ENCODE measurements around the gene ARMC9. TPM values are rescaled to one million over a fixed set of nuclear protein-coding genes. Genes with fewer than 3 reads are reported as not detected.

ARMC9 gene
- total RNA-seq, 1 donor = 0.73 TPM

DNA sequence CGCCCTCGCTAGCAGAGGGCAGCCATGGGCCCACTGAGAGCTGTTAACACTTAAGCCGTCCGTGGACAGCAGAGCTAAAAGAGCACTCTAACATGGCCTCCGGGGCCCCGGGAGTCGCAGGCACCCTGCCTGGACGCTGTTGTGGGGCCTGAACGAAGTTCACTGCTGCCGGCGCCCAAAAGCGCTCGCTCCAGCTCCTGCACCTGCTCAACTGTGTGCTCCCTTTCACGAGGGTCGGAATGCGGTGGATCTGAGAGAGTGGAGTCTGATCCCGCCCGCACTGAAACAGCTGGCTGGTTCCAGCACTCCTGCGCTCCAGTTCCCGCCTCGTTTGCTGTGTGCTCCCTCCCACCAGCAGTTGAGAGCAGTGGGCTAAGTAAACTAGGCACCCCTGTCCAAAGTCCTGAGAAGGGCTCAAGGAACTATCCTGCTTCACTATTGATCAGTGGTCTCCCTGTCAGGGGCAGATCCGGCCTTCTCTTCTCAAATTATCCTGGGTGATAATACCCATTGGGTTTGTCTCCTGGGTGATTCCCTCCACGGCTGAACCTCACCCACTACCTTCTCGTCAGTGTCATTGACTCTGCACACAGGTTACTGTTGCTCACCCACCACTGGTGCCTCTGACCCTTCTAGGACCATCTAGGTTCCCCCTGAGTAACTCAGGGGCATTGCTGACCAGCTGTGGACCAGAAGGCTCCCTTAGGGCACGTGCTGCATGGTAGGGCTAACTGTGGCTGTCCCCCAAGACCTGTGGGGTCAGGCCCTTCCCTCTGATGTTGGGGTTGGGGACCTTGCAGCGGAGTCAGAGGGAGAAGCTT lies 220.6 kb downstream of the ARMC9 start:
- no peak overlapping the region for H3K4me3 ChIP-seq (ENCODE audit: low read length)
- no peaks in the 10 kb centered on the region for H3K4me1 ChIP-seq (ENCODE audit: insufficient read depth, low read length)
- H3K27me3 ChIP-seq (ENCODE audit: insufficient read depth, low read length) = peaks cover 3% of the 10 kb centered on the region
- no peaks in the 10 kb centered on the region for H3K9me3 ChIP-seq (ENCODE audit: low read depth, low read length)

DNA sequence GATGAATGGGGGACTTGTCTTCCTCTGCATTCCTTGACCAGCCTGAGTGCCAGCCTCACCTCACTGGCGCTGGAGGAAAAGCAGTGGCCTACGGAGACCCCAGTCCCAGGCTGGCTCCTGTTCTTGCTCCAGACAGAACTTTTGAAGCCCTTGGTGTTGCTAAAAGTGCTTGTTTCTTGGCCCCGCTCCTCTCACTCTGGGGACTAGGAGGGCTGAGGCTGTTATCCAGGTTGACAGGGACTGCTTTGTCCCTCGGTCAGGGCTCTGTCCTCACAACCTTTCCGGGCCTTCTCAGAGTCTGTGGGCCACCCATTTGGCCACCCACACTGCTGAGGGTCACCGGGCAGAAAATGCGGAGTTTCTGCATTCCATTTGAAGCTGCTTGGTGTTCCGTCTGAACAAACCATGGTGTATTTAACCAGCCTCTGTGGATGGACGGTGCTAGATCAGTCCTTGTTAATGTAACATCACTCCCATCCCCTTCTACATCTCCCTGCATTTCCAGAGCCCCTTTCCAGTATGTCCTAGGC lies 222.7 kb downstream of the ARMC9 start:
- Histone ChIP-seq H3K9me3 (ENCODE audit: low read depth, low read length) (no peaks in the 10 kb centered on the region), H3K4me1 (ENCODE audit: insufficient read depth, low read length) (peaks cover 6% of the 10 kb centered on the region), H3K4me3 (ENCODE audit: low read length) (no peak overlapping the region), H3K27me3 (ENCODE audit: insufficient read depth, low read length) (no peaks in the 10 kb centered on the region)

DNA sequence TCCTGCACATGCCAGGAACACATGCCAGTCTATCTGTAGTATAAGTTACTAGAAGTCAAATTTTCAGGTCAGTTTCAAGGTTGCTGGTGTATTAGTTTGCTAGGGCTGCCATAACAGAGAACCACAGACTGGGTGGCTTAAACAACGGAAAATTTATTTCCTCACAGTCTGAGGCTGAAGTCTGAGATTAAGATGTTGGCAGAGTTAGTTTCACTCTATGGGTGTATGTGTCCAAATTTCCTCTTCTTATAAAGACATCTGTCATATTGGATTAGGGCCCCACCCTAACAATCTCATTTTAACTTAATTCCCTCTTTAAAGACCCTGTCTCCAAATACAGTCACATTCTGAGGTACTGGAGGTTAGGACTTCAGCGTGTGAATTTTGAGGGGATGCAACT lies 223.6 kb downstream of the ARMC9 start:
- Histone ChIP-seq H3K9me3 (ENCODE audit: low read depth, low read length) (no peaks in the 10 kb centered on the region), H3K27me3 (ENCODE audit: insufficient read depth, low read length) (no peaks in the 10 kb centered on the region), H3K4me1 (ENCODE audit: insufficient read depth, low read length) (peaks cover 6% of the 10 kb centered on the region), H3K4me3 (ENCODE audit: low read length) (no peak overlapping the region)

DNA sequence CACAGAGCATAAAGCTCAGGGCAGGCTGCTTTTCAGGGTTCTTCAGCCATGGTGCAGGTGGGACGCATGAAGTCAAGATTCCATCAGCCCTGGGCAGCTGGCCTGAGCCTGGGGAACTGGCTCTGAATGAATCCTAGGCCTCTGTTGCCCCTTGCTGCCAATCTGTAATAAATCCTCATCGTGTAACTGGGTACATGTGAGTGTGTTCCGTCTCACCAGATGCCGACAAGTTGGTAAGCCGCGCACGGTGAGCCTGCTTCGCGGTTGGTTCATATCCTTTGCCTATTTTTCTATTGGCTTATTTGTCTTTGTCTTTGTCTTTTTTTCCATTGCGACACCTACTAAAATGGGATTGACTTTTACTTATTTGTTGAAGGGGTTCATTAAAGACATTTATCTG lies 224.7 kb downstream of the ARMC9 start:
- Histone ChIP-seq H3K4me1 (ENCODE audit: insufficient read depth, low read length) (peaks cover 6% of the 10 kb centered on the region), H3K9me3 (ENCODE audit: low read depth, low read length) (no peaks in the 10 kb centered on the region), H3K4me3 (ENCODE audit: low read length) (no peak overlapping the region), H3K27me3 (ENCODE audit: insufficient read depth, low read length) (no peaks in the 10 kb centered on the region)

Other genes starting within 250 kb of the ARMC9 start
- gene SPATA3, start 202.5 kb upstream of the ARMC9 start, total RNA-seq = not detected
- not detected for gene C2orf72, start 161.1 kb upstream of the ARMC9 start, total RNA-seq
- gene PSMD1, start 141.8 kb upstream of the ARMC9 start, total RNA-seq = 40.3 TPM
- gene HTR2B, start 73.6 kb upstream of the ARMC9 start, total RNA-seq = not detected
- gene B3GNT7, start 197.1 kb downstream of the ARMC9 start, total RNA-seq = 6.5 TPM

Measured in mononuclear cell (primary cell).